Activated CD8-positive, alpha-beta T cell treated with anti-CD3 and anti-CD28 coated beads for 36 hours (primary cell): ENCODE results near the gene RPL22L1. TPM values are rescaled to one million over a fixed set of nuclear protein-coding genes. Genes with fewer than 3 reads are reported as not detected.

Experiments
- ATAC-seq: fragments of 200-7000 bp; cut with Tn5 transposase; one replicate; pipeline ENCODE4 v1.10.0; 2021; ENCODE audit warnings: mild to moderate bottlenecking, moderate library complexity
- CTCF ChIA-PET: fragments of 350-600 bp; sonication (Branson Sonifier 250); formaldehyde crosslinking; loops from one replicate; lab custom pipeline; 2021; ENCODE audit warnings: antibody characterized with exemption; lab: Charles Lee
- POLR2A ChIA-PET: fragments of 350-600 bp; sonication (Branson Sonifier 250); formaldehyde crosslinking; loops from one replicate; lab custom pipeline; 2021; ENCODE audit warnings: antibody characterized with exemption; lab: Charles Lee
- DNase-seq: peaks from one replicate; pipeline ENCODE4 v3.0.0-alpha.2; 2020
- H3K27ac Mint-ChIP-seq: one replicate; pipeline ENCODE4 v1.8.0; 2021; ENCODE audit warnings: mild to moderate bottlenecking, mixed read lengths
- H3K27me3 Mint-ChIP-seq: one replicate; pipeline ENCODE4 v1.8.0; 2021; ENCODE audit warnings: mixed read lengths
- H3K36me3 Mint-ChIP-seq: one replicate; pipeline ENCODE4 v1.8.0; 2021; ENCODE audit warnings: low read depth, mixed read lengths
- H3K4me1 Mint-ChIP-seq: one replicate; pipeline ENCODE4 v1.8.0; 2021; ENCODE audit warnings: low read depth, mixed read lengths
- H3K4me3 Mint-ChIP-seq: one replicate; pipeline ENCODE4 v1.8.0; 2021; ENCODE audit warnings: mild to moderate bottlenecking, moderate library complexity, mixed read lengths
- H3K9me3 Mint-ChIP-seq: one replicate; pipeline ENCODE4 v1.8.0; 2021; ENCODE audit warnings: mixed read lengths
- CTCF ChIP-seq: fragments of 200-600 bp; IDR thresholded peaks from one replicate; pipeline ENCODE4 v1.8.0; 2022; ENCODE audit warnings: antibody characterized with exemption, mild to moderate bottlenecking
- intact Hi-C: fragments of 100-400 bp; cut with micrococcal nuclease; formaldehyde crosslinking; loops from one replicate; pipeline ENCODE4 v1.10.0; 2022
- total RNA-seq, 2 experiments: library from RNA; stranded (reverse); gene quantifications; one replicate each; pipeline ENCODE4 v1.2.3, GENCODE V29; 2021

The RPL22L1 gene
- total RNA-seq, 2 experiments from 2014 or later: 421 to 453 TPM

GRCh38 chr3:170844377-170844776, 25.6 kb downstream of the RPL22L1 start:
- Mint-ChIP-seq H3K36me3 (no peaks in the 10 kb centered on the region), H3K27ac (no peak overlapping the region), H3K9me3 (peaks cover 4% of the 10 kb centered on the region), H3K4me3 (no peak overlapping the region), H3K27me3 (peaks cover 17% of the 10 kb centered on the region), H3K4me1 (no peaks in the 10 kb centered on the region)
- ChIA-PET CTCF (interaction anchor here (1.2 kb wide), 1 partner anchor 12 kb away, joined by 3 read pairs; no protein-coding TSS in a partner anchor), POLR2A (no interaction called here)
- no peak for ATAC-seq
- no peak for TF ChIP-seq CTCF
- DNase-seq: no peak
- intact Hi-C loops: no loop called here

GRCh38 chr3:170840291-170840859, 29.6 kb downstream of the RPL22L1 start:
- Mint-ChIP-seq H3K4me1 (no peaks in the 10 kb centered on the region), H3K9me3 (peaks cover 4% of the 10 kb centered on the region), H3K4me3 (no peak overlapping the region), H3K27me3 (peaks cover 30% of the 10 kb centered on the region), H3K27ac (no peak overlapping the region), H3K36me3 (no peaks in the 10 kb centered on the region)
- no peak for ATAC-seq
- no peak for DNase-seq
- intact Hi-C loops: no loop called here
- TF ChIP-seq CTCF: no peak
- ChIA-PET CTCF (interaction anchor here (0.7 to 1.6 kb wide), 2 partner anchors 29 kb away, joined by 3 to 8 read pairs; no protein-coding TSS in a partner anchor), POLR2A (no interaction called here)

GRCh38 chr3:170839518-170840100, 30.4 kb downstream of the RPL22L1 start:
- DNase-seq: no peak
- no peak overlapping the region for H3K27ac Mint-ChIP-seq

GRCh38 chr3:170836491-170836890, 33.5 kb downstream of the RPL22L1 start:
- CTCF ChIA-PET: interaction anchor here (1.1 to 2.5 kb wide), 2 partner anchors 25 to 423 kb away, joined by 3 to 11 read pairs; no protein-coding TSS in a partner anchor
- Mint-ChIP-seq H3K27me3 (peaks cover 32% of the 10 kb centered on the region), H3K9me3 (no peaks in the 10 kb centered on the region), H3K4me1 (no peaks in the 10 kb centered on the region), H3K36me3 (no peaks in the 10 kb centered on the region), H3K27ac (no peak overlapping the region), H3K4me3 (no peak overlapping the region)
- no peak for TF ChIP-seq CTCF
- intact Hi-C loops: no loop called here
- no peak for ATAC-seq
- POLR2A ChIA-PET: no interaction called here
- no peak for DNase-seq

More at GRCh38 chr3:170839518-170840100, 30.4 kb downstream of the RPL22L1 start:
- ChIA-PET POLR2A (interaction anchor here (0.7 kb wide), 1 partner anchor 23 kb away, joined by 3 read pairs; no protein-coding TSS in a partner anchor), CTCF (interaction anchor here (1.5 to 1.6 kb wide), 2 partner anchors 28 to 426 kb away, joined by 3 to 8 read pairs; no protein-coding TSS in a partner anchor)
- Mint-ChIP-seq H3K27me3 (peaks cover 29% of the 10 kb centered on the region), H3K4me3 (no peak overlapping the region), H3K9me3 (peaks cover 3% of the 10 kb centered on the region), H3K36me3 (no peaks in the 10 kb centered on the region), H3K4me1 (no peaks in the 10 kb centered on the region)
- no peak for ATAC-seq
- TF ChIP-seq CTCF: no peak
- intact Hi-C loops: no loop called here

GRCh38 chr3:170835336-170835735, 34.7 kb downstream of the RPL22L1 start:
- Mint-ChIP-seq H3K36me3 (no peaks in the 10 kb centered on the region), H3K27ac (no peak overlapping the region), H3K4me3 (no peak overlapping the region), H3K27me3 (peaks cover 33% of the 10 kb centered on the region), H3K9me3 (no peaks in the 10 kb centered on the region), H3K4me1 (no peaks in the 10 kb centered on the region)
- CTCF ChIA-PET: interaction anchor here (1.1 to 2.5 kb wide), 2 partner anchors 23 to 422 kb away, joined by 3 to 11 read pairs; no protein-coding TSS in a partner anchor
- no peak for TF ChIP-seq CTCF
- ATAC-seq (no peak), DNase-seq (no peak)
- POLR2A ChIA-PET: no interaction called here
- intact Hi-C loops: no loop called here
